Measurements from ENCODE around the gene C2orf49.
A peak's percentile ranks its signal among the peaks of the same experiment; 100 is the strongest.
"Not testable (repeated sequence)": the region's sequence is repeated elsewhere in the genome, so short reads cannot be mapped to it uniquely, and the experiment has no call there.

Gene C2orf49

GRCh38 chr2:105321875-105322646 lies 15.3 kb upstream of the C2orf49 start:
- DNase-seq (ENCODE audit: low spot score): no peak

DNA sequence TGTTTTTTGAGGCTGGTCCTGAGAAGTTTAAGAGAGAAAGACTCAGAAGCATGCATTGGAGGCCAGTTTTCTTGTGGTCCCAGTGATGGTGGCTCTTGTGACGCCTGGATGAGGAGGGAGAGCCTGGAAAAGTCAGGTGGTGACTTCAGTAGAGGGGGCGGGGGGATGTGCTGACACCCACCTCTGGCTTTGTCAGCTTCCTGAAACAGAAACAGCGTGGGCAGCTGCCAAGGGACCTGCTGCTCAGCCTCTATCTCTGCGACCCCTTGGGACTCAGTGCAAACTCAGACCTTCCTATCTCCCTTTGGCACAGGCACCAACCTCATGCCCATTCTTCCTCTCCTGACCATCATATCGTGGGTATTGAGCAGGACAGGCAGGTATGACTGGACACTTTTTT lies 14.2 kb upstream of the C2orf49 start:
- no peak for DNase-seq (ENCODE audit: low spot score)

- DNase-seq (ENCODE audit: low spot score): no peak
Measured at GRCh38 chr2:105324101-105324500, 13.2 kb upstream of the C2orf49 start.

DNA sequence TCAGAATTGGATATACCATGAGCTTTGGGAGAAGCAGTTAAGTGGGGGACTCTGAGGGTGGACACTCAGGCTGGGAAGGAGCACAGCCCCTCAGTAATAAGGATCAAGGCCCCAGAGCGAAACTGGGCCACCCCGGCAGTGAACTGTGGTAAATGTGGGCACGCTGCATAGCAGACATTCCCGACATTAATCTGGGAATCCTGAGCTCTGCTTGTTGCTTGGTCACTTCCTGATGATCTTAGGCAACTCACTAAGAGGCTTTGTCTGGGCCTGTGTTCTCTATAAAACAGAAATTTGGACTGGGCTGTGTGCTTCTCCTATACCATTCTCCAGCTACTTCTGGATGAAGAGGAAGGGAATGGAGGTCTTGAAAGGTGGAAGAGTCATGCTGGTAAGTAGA lies 12.6 kb upstream of the C2orf49 start:
- no peak for DNase-seq (ENCODE audit: low spot score)

DNA sequence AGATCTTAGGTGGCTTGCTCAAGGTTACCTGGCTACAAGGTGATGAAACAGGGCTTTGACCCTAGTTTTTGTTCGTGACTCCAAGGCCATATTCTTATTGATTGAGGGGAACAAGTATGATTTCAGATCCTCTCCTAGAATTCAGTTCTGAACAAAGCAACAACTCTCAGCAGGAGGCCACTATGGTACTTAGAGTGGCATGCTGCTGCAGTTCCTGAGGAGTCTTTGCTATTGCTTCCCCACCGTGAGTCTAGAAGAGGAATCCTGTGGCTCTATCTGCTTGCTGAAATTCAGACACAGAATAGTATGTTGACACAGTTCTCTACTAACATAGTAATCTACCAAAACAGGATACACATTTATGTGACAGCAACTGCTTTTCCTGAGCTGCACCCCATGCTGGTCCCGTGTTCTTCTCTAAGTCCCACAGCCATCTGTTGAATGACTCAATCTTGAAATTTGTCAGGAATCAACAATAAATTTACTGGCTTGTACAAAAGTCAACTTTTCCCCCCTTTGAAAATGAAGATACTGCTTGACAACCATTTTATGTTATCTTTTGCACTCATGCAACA lies 11.9 kb upstream of the C2orf49 start:
- no peak for DNase-seq (ENCODE audit: low spot score)

DNA sequence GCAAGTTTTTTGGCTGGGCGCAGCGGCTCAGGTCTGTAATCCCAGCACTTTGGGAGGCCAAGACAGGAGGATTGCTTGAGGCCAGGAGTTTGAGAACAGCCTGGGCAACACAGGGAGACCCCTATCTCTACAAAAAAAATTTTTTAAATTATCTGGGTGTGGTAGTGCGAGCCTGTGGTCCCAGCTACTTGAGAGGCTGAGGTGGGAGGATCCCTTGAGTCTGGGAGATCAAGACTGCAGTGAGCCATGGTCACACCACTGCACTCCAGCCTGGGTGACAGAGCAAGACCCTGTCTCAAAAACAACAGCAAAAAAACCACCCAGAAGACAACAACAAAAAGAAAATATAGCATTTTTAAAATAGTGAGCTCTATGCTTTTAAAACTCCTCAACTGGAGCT lies 10.1 kb upstream of the C2orf49 start:
- DNase-seq (ENCODE audit: low spot score): not testable (repeated sequence)

- DNase-seq (ENCODE audit: low spot score): no peak
Measured at GRCh38 chr2:105327690-105328089, 9.7 kb upstream of the C2orf49 start.

GRCh38 chr2:105328281-105329196 lies 8.8 kb upstream of the C2orf49 start:
- DNase-seq (ENCODE audit: low spot score): no peak

DNA sequence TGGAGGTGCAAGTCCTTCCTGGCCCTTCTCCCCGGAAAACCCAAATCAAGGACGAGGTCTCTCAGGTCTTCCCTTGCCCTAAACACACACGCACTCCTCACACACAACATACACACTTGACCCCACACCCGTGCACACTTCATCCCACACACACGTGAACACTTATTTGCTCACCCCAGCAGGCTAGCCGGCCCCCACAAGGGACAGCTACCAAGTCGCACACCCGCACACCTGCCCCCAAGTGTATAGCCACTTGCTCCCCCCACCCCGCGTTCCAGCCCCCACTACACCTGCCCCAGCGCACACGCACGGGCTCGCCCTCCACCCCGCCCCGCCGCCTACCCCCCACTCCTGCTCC lies 8.2 kb upstream of the C2orf49 start:
- DNase-seq (ENCODE audit: low spot score): peak; percentile 17

DNA sequence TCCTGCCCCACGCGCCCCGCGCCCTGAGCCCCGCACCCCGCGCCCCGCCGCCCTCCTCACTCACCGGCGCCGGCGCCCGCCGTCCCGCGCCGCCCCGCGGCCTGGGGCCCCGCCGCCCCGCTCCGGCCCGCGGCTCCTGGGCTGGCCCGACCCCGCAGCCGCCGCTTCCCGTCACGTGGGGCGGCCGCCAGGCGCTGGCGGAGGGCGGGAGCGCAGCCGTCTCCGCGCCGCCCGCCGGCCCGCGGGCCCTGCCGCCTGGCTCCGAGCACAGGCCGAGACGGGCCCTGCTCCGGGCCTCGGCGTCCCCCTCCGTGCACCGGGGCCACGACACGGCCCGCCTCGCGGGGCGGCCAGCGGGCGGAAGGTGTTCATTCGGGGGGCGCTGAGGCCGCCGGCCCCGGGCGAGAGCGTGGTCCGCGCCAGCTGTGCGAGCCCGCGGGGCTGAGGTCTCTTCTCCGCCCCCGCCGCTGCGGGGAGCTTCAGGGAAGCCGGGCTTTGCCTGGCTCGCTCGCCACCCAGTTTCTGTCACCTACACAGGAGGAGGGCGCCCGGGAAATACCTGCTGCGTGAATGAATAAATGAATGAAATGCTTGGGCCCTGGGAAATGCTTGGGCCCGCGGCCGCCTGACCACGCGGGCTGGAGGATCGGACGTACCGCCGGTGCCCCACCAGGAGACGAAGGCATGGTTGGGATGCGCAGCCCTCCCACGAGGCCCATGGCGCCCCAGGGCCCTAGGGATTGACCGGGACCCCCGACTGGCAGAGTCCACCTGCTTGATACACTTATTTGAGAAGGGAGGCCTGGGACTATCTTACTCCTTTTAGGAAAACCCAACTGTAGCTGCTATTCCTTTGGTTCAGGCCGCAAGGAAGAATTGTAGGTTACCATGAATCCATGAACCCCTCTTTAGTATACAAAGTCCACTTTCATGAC lies 7.5 kb upstream of the C2orf49 start, which contains the start of gene TGFBRAP1:
Gene TGFBRAP1, minus strand, starts transcription at position 175 of the 935 bp plus-strand sequence. CDS start 21,434 bp downstream, outside the sequence.
- peak; percentile 73 for DNase-seq (ENCODE audit: low spot score)

GRCh38 chr2:105330681-105331375 lies 6.5 kb upstream of the C2orf49 start:
- DNase-seq (ENCODE audit: low spot score): no peak

GRCh38 chr2:105334211-105334610 lies 3.1 kb upstream of the C2orf49 start:
- no peak for DNase-seq (ENCODE audit: low spot score)

- no peak for DNase-seq (ENCODE audit: low spot score)
Measured at GRCh38 chr2:105335469-105335868, 1.9 kb upstream of the C2orf49 start.

GRCh38 chr2:105336786-105337121 lies 586 bp upstream of the C2orf49 start:
- no peak for DNase-seq (ENCODE audit: low spot score)

- no peak for DNase-seq (ENCODE audit: low spot score)
Measured at GRCh38 chr2:105338020-105338385, 663 bp downstream of the C2orf49 start.

DNA sequence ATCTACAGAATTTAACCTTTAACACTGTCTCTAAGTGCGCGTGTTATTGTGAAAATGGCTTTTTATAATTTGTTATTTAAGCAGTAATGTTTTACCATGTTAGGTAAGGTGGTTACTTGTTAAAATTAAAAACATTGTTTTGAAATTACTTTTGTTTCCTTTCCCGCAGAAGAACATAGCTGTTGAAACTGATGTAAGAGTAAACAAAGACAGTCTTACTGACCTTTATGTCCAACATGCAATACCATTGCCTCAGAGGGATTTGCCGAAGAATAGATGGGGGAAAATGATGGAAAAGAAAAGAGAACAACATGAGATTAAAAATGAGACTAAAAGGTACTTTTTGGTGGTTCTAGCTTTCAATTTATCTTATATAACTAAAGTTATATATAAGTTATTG lies 2.1 kb downstream of the C2orf49 start:
- no peak for DNase-seq (ENCODE audit: low spot score)

DNA sequence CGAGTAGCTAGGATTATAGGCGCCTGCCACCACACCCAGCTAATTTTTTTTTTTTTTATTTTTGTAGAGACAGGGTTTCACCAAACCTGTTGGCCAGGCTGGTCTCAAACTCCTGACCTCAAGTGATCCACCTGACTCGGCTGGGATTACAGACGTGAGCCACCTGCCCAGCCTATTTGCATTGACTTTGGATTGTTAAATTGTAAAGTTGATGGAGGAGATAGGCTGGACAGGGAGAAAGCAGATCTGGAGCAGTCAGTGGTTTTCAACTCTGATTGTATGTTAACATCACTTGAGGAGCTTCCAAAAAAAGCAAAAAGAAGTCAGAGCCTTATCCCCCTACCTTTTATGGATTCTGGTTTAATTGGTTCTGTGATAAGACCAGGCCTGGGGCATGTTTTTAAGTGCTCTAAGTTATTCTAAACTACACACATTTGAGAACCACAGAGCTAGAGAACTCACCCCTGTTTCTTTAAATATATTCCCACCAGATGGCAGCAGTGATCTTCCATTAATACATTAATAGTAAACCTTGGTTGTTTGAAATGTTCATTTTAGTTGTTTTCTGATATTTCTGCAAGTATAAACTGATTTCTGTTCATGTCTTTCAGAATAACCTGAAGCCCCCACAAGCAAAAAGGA lies 7.5 kb downstream of the C2orf49 start:
- DNase-seq (ENCODE audit: low spot score): peak; percentile 28

GRCh38 chr2:105357122-105357521 lies 19.8 kb downstream of the C2orf49 start:
- no peak for DNase-seq (ENCODE audit: low spot score)

- DNase-seq (ENCODE audit: low spot score): no peak
Measured at GRCh38 chr2:105358593-105358992, 21.3 kb downstream of the C2orf49 start.

DNA sequence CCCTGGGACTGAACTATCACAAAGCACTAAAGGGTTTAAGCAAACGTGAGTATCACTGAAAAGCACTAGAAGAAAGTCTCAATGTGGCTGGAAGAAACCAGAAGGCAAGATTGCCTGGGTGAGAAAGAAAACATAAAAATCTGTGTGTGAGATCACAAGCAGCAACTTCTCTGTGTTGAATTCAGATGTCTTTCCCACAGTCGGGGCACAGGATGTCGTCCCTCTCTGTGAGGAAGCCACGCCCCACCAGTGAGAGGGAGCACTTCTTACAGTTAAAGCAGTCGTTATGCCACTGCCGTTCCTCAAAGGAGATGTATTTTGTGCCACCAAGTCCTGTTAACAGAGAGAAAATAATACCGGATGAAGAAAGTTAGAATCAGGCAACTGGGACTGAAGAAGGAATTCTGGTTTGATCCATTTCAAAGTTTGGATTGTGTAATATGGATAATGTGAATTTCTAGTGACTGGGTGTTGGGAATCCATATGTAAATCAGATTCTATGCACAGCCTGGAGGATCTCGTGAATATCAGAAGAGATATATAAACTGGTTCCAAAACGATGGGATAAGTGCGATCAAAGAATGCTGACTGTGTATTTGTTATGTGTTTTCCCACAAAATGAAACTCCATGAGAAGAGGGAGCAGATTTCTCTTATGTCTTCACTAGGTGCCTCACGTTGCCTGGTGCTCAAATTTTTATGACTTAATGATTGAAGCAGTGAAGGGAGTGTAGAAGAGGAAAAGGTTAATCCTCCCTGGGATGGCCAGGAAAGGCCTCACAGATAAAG lies 24.0 kb downstream of the C2orf49 start:
- DNase-seq (ENCODE audit: low spot score): no peak

Measured in HuH-7 (cell line).